WTC11 (cell line): ENCODE results near the gene GPR176. TPM values are rescaled to one million over a fixed set of nuclear protein-coding genes. Genes with fewer than 3 reads are reported as not detected.

ENCODE experiments used
- total RNA-seq: library from RNA; stranded (reverse); gene quantifications from 3 replicates; pipeline ENCODE4 v1.2.3, GENCODE V29; 2021
- TF ChIP-seq, protein P1 (sequence below): sonication (generic); formaldehyde crosslinking; IDR thresholded peaks from 2 replicates; pipeline ENCODE4 v1.8.0; 2023; ENCODE audit warnings: missing genetic modification reagents, mild to moderate bottlenecking, borderline replicate concordance
- TF ChIP-seq, protein P2 (sequence below): sonication (generic); formaldehyde crosslinking; IDR thresholded peaks from 2 replicates; pipeline ENCODE4 v1.8.0; 2022; ENCODE audit warnings: mild to moderate bottlenecking, missing genetic modification reagents
- TF ChIP-seq, protein P3 (sequence below): sonication (generic); formaldehyde crosslinking; IDR thresholded peaks from 2 replicates; pipeline ENCODE4 v1.8.1; 2022; ENCODE audit warnings: mild to moderate bottlenecking, missing genetic modification reagents, moderate library complexity, borderline replicate concordance
- TF ChIP-seq, protein P4 (sequence below): sonication (generic); formaldehyde crosslinking; IDR thresholded peaks from 2 replicates; pipeline ENCODE4 v1.8.0; 2022; ENCODE audit warnings: missing genetic modification reagents
- TF ChIP-seq, protein P5 (sequence below): fragments of 250-450 bp; sonication (Bioruptor Pico); IDR thresholded peaks from 2 replicates; pipeline ENCODE4 v1.9.0; 2021; ENCODE audit warnings: mild to moderate bottlenecking, borderline replicate concordance
- TF ChIP-seq, protein P6 (sequence below): sonication (generic); formaldehyde crosslinking; IDR thresholded peaks from 2 replicates; pipeline ENCODE4 v1.8.1; 2023; ENCODE audit warnings: mild to moderate bottlenecking, missing genetic modification reagents
- TF ChIP-seq, protein P7 (sequence below): sonication (generic); formaldehyde crosslinking; IDR thresholded peaks from 2 replicates; pipeline ENCODE4 v1.8.1; 2022; ENCODE audit warnings: low read depth, mild to moderate bottlenecking, moderate library complexity, missing genetic modification reagents, borderline replicate concordance

The GPR176 gene
- total RNA-seq, 1 experiment from 2014 or later: 117 TPM

DNA sequence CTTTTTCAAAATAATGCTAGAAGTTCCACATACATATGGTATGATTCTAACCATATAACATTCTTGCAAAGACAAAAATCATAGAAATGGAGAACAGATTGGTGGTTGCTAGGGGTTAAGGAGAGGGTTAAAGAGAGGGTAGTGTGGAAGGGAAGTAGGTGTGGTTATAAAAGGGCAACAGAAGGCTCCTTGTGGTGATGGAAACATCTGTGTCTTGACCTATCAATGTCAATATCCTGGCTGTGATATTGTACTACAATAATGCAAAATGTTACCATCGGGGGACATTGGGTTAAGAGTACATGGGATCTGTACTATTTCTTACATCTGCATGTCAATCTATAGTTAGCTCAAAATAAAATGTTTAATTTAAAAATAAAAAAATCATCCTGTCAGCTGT is 69.6 kb downstream of the GPR176 start (continued):
- TF ChIP-seq, protein P1, sequence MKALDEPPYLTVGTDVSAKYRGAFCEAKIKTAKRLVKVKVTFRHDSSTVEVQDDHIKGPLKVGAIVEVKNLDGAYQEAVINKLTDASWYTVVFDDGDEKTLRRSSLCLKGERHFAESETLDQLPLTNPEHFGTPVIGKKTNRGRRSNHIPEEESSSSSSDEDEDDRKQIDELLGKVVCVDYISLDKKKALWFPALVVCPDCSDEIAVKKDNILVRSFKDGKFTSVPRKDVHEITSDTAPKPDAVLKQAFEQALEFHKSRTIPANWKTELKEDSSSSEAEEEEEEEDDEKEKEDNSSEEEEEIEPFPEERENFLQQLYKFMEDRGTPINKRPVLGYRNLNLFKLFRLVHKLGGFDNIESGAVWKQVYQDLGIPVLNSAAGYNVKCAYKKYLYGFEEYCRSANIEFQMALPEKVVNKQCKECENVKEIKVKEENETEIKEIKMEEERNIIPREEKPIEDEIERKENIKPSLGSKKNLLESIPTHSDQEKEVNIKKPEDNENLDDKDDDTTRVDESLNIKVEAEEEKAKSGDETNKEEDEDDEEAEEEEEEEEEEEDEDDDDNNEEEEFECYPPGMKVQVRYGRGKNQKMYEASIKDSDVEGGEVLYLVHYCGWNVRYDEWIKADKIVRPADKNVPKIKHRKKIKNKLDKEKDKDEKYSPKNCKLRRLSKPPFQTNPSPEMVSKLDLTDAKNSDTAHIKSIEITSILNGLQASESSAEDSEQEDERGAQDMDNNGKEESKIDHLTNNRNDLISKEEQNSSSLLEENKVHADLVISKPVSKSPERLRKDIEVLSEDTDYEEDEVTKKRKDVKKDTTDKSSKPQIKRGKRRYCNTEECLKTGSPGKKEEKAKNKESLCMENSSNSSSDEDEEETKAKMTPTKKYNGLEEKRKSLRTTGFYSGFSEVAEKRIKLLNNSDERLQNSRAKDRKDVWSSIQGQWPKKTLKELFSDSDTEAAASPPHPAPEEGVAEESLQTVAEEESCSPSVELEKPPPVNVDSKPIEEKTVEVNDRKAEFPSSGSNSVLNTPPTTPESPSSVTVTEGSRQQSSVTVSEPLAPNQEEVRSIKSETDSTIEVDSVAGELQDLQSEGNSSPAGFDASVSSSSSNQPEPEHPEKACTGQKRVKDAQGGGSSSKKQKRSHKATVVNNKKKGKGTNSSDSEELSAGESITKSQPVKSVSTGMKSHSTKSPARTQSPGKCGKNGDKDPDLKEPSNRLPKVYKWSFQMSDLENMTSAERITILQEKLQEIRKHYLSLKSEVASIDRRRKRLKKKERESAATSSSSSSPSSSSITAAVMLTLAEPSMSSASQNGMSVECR (CRISPR knock-in tag): no peak
- TF ChIP-seq, protein P2, sequence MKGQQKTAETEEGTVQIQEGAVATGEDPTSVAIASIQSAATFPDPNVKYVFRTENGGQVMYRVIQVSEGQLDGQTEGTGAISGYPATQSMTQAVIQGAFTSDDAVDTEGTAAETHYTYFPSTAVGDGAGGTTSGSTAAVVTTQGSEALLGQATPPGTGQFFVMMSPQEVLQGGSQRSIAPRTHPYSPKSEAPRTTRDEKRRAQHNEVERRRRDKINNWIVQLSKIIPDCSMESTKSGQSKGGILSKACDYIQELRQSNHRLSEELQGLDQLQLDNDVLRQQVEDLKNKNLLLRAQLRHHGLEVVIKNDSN (CRISPR knock-in tag): no peak
- TF ChIP-seq, protein P3, sequence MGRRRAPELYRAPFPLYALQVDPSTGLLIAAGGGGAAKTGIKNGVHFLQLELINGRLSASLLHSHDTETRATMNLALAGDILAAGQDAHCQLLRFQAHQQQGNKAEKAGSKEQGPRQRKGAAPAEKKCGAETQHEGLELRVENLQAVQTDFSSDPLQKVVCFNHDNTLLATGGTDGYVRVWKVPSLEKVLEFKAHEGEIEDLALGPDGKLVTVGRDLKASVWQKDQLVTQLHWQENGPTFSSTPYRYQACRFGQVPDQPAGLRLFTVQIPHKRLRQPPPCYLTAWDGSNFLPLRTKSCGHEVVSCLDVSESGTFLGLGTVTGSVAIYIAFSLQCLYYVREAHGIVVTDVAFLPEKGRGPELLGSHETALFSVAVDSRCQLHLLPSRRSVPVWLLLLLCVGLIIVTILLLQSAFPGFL (CRISPR knock-in tag): no peak
- TF ChIP-seq, protein P4, sequence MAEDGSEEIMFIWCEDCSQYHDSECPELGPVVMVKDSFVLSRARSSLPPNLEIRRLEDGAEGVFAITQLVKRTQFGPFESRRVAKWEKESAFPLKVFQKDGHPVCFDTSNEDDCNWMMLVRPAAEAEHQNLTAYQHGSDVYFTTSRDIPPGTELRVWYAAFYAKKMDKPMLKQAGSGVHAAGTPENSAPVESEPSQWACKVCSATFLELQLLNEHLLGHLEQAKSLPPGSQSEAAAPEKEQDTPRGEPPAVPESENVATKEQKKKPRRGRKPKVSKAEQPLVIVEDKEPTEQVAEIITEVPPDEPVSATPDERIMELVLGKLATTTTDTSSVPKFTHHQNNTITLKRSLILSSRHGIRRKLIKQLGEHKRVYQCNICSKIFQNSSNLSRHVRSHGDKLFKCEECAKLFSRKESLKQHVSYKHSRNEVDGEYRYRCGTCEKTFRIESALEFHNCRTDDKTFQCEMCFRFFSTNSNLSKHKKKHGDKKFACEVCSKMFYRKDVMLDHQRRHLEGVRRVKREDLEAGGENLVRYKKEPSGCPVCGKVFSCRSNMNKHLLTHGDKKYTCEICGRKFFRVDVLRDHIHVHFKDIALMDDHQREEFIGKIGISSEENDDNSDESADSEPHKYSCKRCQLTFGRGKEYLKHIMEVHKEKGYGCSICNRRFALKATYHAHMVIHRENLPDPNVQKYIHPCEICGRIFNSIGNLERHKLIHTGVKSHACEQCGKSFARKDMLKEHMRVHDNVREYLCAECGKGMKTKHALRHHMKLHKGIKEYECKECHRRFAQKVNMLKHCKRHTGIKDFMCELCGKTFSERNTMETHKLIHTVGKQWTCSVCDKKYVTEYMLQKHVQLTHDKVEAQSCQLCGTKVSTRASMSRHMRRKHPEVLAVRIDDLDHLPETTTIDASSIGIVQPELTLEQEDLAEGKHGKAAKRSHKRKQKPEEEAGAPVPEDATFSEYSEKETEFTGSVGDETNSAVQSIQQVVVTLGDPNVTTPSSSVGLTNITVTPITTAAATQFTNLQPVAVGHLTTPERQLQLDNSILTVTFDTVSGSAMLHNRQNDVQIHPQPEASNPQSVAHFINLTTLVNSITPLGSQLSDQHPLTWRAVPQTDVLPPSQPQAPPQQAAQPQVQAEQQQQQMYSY (CRISPR knock-in tag): no peak
- TF ChIP-seq, protein P5, sequence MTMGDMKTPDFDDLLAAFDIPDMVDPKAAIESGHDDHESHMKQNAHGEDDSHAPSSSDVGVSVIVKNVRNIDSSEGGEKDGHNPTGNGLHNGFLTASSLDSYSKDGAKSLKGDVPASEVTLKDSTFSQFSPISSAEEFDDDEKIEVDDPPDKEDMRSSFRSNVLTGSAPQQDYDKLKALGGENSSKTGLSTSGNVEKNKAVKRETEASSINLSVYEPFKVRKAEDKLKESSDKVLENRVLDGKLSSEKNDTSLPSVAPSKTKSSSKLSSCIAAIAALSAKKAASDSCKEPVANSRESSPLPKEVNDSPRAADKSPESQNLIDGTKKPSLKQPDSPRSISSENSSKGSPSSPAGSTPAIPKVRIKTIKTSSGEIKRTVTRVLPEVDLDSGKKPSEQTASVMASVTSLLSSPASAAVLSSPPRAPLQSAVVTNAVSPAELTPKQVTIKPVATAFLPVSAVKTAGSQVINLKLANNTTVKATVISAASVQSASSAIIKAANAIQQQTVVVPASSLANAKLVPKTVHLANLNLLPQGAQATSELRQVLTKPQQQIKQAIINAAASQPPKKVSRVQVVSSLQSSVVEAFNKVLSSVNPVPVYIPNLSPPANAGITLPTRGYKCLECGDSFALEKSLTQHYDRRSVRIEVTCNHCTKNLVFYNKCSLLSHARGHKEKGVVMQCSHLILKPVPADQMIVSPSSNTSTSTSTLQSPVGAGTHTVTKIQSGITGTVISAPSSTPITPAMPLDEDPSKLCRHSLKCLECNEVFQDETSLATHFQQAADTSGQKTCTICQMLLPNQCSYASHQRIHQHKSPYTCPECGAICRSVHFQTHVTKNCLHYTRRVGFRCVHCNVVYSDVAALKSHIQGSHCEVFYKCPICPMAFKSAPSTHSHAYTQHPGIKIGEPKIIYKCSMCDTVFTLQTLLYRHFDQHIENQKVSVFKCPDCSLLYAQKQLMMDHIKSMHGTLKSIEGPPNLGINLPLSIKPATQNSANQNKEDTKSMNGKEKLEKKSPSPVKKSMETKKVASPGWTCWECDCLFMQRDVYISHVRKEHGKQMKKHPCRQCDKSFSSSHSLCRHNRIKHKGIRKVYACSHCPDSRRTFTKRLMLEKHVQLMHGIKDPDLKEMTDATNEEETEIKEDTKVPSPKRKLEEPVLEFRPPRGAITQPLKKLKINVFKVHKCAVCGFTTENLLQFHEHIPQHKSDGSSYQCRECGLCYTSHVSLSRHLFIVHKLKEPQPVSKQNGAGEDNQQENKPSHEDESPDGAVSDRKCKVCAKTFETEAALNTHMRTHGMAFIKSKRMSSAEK (CRISPR knock-in tag): no peak
- TF ChIP-seq, protein P6, sequence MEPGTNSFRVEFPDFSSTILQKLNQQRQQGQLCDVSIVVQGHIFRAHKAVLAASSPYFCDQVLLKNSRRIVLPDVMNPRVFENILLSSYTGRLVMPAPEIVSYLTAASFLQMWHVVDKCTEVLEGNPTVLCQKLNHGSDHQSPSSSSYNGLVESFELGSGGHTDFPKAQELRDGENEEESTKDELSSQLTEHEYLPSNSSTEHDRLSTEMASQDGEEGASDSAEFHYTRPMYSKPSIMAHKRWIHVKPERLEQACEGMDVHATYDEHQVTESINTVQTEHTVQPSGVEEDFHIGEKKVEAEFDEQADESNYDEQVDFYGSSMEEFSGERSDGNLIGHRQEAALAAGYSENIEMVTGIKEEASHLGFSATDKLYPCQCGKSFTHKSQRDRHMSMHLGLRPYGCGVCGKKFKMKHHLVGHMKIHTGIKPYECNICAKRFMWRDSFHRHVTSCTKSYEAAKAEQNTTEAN (CRISPR knock-in tag): no peak
- TF ChIP-seq, protein P7, sequence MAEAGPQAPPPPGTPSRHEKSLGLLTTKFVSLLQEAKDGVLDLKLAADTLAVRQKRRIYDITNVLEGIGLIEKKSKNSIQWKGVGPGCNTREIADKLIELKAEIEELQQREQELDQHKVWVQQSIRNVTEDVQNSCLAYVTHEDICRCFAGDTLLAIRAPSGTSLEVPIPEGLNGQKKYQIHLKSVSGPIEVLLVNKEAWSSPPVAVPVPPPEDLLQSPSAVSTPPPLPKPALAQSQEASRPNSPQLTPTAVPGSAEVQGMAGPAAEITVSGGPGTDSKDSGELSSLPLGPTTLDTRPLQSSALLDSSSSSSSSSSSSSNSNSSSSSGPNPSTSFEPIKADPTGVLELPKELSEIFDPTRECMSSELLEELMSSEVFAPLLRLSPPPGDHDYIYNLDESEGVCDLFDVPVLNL (CRISPR knock-in tag): no peak
- TF ChIP-seq, all 79 proteins: peak for 0
